C4-2B (cell line): ENCODE data around the gene NME9.

Source experiments
- CTCF ChIP-seq: fragments of 450-650 bp; conservative IDR thresholded peaks from 2 replicates; pipeline ENCODE4 v1.5.1; 2017; ENCODE audit warnings: mild to moderate bottlenecking
- ZFX ChIP-seq: fragments of 450-650 bp; IDR thresholded peaks from 2 replicates; pipeline ENCODE4 v1.6.1; 2017

GRCh38 chr3:138265745-138266144 lies 63.9 kb downstream of the NME9 start:
- no peak for TF ChIP-seq CTCF
- no peak for TF ChIP-seq ZFX
